ENCODE results near the gene IWS1. TPM values are rescaled to one million over a fixed set of nuclear protein-coding genes. Genes with fewer than 3 reads are reported as not detected.
"Not testable (repeated sequence)": the region's sequence is repeated elsewhere in the genome, so short reads cannot be mapped to it uniquely, and the experiment has no call there.

IWS1 gene
- total RNA-seq, result 54.7 and 58.1 TPM in 2 replicates

DNA sequence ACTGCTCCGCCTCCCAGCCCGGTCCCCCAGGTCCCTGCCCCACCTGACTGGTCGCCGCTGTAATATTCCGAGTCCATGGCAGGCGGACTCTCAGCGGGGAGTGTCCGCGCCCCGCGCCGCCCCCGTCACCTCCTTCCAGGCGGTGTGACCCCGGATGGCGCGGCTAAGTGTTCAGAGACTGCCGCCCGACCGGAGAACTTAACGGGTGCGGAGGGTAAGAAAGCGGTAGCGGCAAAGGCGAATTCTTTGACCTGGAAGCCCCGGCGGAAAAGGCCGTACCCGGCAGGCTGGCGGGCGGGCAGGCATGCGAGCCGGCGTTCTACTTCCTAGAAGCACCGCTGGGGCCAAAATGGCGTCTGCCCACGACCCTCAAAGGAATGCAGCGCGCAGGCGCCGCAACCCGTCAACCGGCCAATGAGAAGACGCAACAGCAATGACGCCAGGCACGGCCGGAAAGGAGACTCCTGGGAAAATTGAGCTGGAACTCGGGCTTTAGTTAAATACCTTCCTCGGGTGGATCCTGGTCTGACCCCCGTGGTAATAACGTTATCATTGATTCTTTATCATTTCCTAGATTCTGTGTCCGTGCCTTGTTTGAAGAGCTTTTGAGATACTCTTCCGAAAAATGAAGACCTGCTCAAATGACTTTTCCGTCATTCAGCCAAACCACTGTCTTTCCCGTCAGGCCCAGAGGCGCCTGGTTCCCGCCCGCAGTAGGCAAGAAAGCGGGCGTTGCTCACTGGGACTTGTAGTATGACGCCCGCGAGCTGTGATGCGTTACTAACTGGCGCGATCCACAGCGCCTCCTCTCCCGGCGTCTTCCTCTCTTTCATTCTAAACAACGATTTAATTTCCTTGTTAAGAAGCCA lies at the start of gene IWS1:
Gene IWS1 (minus strand): TSS at position 358 of the 869 bp plus-strand sequence. CDS start 281 bp downstream, at position 77.
- Mint-ChIP-seq H3K27ac (peak within 1 kb of the TSS; percentile 89), H3K9me3 (no peaks in the 10 kb centered on the region), H3K36me3 (ENCODE audit: low read depth) (peaks cover 26% of the 10 kb centered on the region), H3K4me3 (ENCODE audit: low read depth) (peak within 1 kb of the TSS; percentile 93), H3K27me3 (ENCODE audit: low read depth) (peaks cover 2% of the 10 kb centered on the region), H3K4me1 (ENCODE audit: low read depth) (peaks cover 22% of the 10 kb centered on the region)
- DNase-seq (ENCODE audit: low spot score), result peak; percentile 92
- intact Hi-C loops (cut with micrococcal nuclease), result loop anchor here (1.0 to 10.0 kb wide), 8 partner anchors 37 to 565 kb away; partner anchors contain the start of genes GPR17, POLR2D, SAP130 and SFT2D3

DNA sequence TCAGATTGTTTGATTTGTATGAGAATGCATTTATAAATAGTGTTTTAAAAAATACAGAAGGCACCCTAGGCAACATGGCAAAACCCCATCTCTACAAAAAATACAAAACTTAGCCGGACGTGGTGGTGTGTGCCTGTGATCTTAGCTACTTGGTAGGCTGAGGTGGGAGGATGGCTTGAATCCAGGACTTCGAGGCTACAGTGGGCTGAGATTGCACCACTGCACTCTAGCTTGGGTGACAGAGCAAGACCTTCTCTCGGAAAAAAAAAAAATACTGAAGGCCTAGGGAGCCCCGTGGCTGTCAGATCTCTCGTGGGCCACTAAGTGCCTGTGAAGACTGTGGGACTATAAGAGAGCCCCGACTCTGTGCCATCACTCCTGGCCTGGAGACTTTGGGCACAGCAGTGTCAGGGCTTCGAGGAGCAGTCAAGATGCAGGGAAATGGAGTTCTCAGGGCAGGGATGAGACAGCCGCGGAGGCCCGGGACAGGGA lies 49.7 kb upstream of the IWS1 start:
- no peak overlapping the region for H3K27ac Mint-ChIP-seq
- no peak for DNase-seq (ENCODE audit: low spot score)
- intact Hi-C loops (cut with micrococcal nuclease), result no loop called here
- H3K4me1 Mint-ChIP-seq (ENCODE audit: low read depth), result peaks cover 7% of the 10 kb centered on the region
- no peak overlapping the region for H3K4me3 Mint-ChIP-seq (ENCODE audit: low read depth)
- no peaks in the 10 kb centered on the region for H3K36me3 Mint-ChIP-seq (ENCODE audit: low read depth)
- H3K27me3 Mint-ChIP-seq (ENCODE audit: low read depth), result peaks cover 11% of the 10 kb centered on the region
- no peaks in the 10 kb centered on the region for H3K9me3 Mint-ChIP-seq

GRCh38 chr2:127575185-127575765 lies 49.0 kb upstream of the IWS1 start:
- Mint-ChIP-seq H3K4me1 (ENCODE audit: low read depth) (peaks cover 7% of the 10 kb centered on the region), H3K4me3 (ENCODE audit: low read depth) (no peak overlapping the region), H3K27ac (no peak overlapping the region), H3K27me3 (ENCODE audit: low read depth) (peaks cover 17% of the 10 kb centered on the region), H3K36me3 (ENCODE audit: low read depth) (no peaks in the 10 kb centered on the region), H3K9me3 (no peaks in the 10 kb centered on the region)
- no peak for DNase-seq (ENCODE audit: low spot score)
- intact Hi-C loops (cut with micrococcal nuclease), result no loop called here

GRCh38 chr2:127574656-127575055 lies 48.4 kb upstream of the IWS1 start:
- H3K4me1 Mint-ChIP-seq (ENCODE audit: low read depth), result peaks cover 7% of the 10 kb centered on the region
- no peak for DNase-seq (ENCODE audit: low spot score)
- intact Hi-C loops (cut with micrococcal nuclease), result no loop called here
- H3K4me3 Mint-ChIP-seq (ENCODE audit: low read depth), result no peak overlapping the region
- H3K9me3 Mint-ChIP-seq, result no peaks in the 10 kb centered on the region
- H3K27ac Mint-ChIP-seq, result no peak overlapping the region
- H3K27me3 Mint-ChIP-seq (ENCODE audit: low read depth), result peaks cover 17% of the 10 kb centered on the region
- H3K36me3 Mint-ChIP-seq (ENCODE audit: low read depth), result no peaks in the 10 kb centered on the region

DNA sequence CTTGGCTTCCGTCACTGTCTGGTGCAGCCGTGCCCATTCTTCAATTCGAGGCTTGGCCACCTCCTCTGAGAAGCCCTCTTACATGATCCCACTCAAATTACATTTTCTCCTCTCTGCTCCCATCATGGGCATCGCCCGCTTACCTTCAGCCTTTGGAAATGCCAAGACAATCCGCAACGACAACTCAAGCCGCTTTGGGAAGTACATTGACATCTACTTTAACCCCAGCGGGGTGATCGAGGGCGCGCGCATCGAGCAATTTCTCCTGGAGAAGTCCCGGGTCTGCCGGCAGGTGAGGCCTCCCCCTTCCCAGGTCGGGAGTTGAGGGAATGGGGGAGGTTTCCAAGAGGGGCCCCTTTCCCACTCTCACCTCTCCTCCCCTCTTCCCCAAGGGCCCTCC lies 47.5 kb upstream of the IWS1 start:
- H3K9me3 Mint-ChIP-seq, result no peaks in the 10 kb centered on the region
- DNase-seq (ENCODE audit: low spot score), result no peak
- H3K4me3 Mint-ChIP-seq (ENCODE audit: low read depth), result no peak overlapping the region
- H3K27me3 Mint-ChIP-seq (ENCODE audit: low read depth), result peaks cover 17% of the 10 kb centered on the region
- intact Hi-C loops (cut with micrococcal nuclease), result no loop called here
- no peak overlapping the region for H3K27ac Mint-ChIP-seq
- no peaks in the 10 kb centered on the region for H3K36me3 Mint-ChIP-seq (ENCODE audit: low read depth)
- H3K4me1 Mint-ChIP-seq (ENCODE audit: low read depth), result peaks cover 7% of the 10 kb centered on the region

GRCh38 chr2:127573298-127573697 lies 47.0 kb upstream of the IWS1 start:
- DNase-seq (ENCODE audit: low spot score), result no peak
- no peak overlapping the region for H3K4me3 Mint-ChIP-seq (ENCODE audit: low read depth)
- peaks cover 19% of the 10 kb centered on the region for H3K27me3 Mint-ChIP-seq (ENCODE audit: low read depth)
- peaks cover 7% of the 10 kb centered on the region for H3K4me1 Mint-ChIP-seq (ENCODE audit: low read depth)
- intact Hi-C loops (cut with micrococcal nuclease), result no loop called here
- H3K27ac Mint-ChIP-seq, result no peak overlapping the region
- no peaks in the 10 kb centered on the region for H3K36me3 Mint-ChIP-seq (ENCODE audit: low read depth)
- no peaks in the 10 kb centered on the region for H3K9me3 Mint-ChIP-seq

- no peak overlapping the region for H3K4me3 Mint-ChIP-seq (ENCODE audit: low read depth)
- no peak for DNase-seq (ENCODE audit: low spot score)
- H3K27me3 Mint-ChIP-seq (ENCODE audit: low read depth), result peaks cover 20% of the 10 kb centered on the region
- no peak overlapping the region for H3K27ac Mint-ChIP-seq
- H3K9me3 Mint-ChIP-seq, result no peaks in the 10 kb centered on the region
- H3K4me1 Mint-ChIP-seq (ENCODE audit: low read depth), result peaks cover 7% of the 10 kb centered on the region
- intact Hi-C loops (cut with micrococcal nuclease), result no loop called here
- no peaks in the 10 kb centered on the region for H3K36me3 Mint-ChIP-seq (ENCODE audit: low read depth)
Measured at GRCh38 chr2:127572841-127573240, 46.6 kb upstream of the IWS1 start.

GRCh38 chr2:127572352-127572751 lies 46.1 kb upstream of the IWS1 start:
- H3K4me1 Mint-ChIP-seq (ENCODE audit: low read depth); intact Hi-C loops (cut with micrococcal nuclease): not testable (repeated sequence)

GRCh38 chr2:127570282-127571250 lies 44.3 kb upstream of the IWS1 start:
- H3K4me3 Mint-ChIP-seq (ENCODE audit: low read depth), result no peak overlapping the region
- H3K9me3 Mint-ChIP-seq, result no peaks in the 10 kb centered on the region
- H3K36me3 Mint-ChIP-seq (ENCODE audit: low read depth), result no peaks in the 10 kb centered on the region
- H3K27me3 Mint-ChIP-seq (ENCODE audit: low read depth), result peaks cover 33% of the 10 kb centered on the region
- peaks cover 5% of the 10 kb centered on the region for H3K4me1 Mint-ChIP-seq (ENCODE audit: low read depth)
- DNase-seq (ENCODE audit: low spot score), result no peak
- intact Hi-C loops (cut with micrococcal nuclease), result no loop called here
- no peak overlapping the region for H3K27ac Mint-ChIP-seq

More at GRCh38 chr2:127572352-127572751, 46.1 kb upstream of the IWS1 start:
- H3K27ac Mint-ChIP-seq; H3K4me3 Mint-ChIP-seq (ENCODE audit: low read depth); H3K9me3 Mint-ChIP-seq; DNase-seq (ENCODE audit: low spot score); H3K36me3 Mint-ChIP-seq (ENCODE audit: low read depth): not testable (repeated sequence)
- H3K27me3 Mint-ChIP-seq (ENCODE audit: low read depth), result peaks cover 23% of the 10 kb centered on the region

- no peak overlapping the region for H3K27ac Mint-ChIP-seq
- H3K4me3 Mint-ChIP-seq (ENCODE audit: low read depth), result no peak overlapping the region
- no peaks in the 10 kb centered on the region for H3K36me3 Mint-ChIP-seq (ENCODE audit: low read depth)
- peaks cover 34% of the 10 kb centered on the region for H3K27me3 Mint-ChIP-seq (ENCODE audit: low read depth)
- no peaks in the 10 kb centered on the region for H3K4me1 Mint-ChIP-seq (ENCODE audit: low read depth)
- no peaks in the 10 kb centered on the region for H3K9me3 Mint-ChIP-seq
- intact Hi-C loops (cut with micrococcal nuclease), result no loop called here
- DNase-seq (ENCODE audit: low spot score), result no peak
Measured at GRCh38 chr2:127569666-127570065, 43.4 kb upstream of the IWS1 start.

GRCh38 chr2:127568128-127568527 lies 41.8 kb upstream of the IWS1 start:
- no peak for DNase-seq (ENCODE audit: low spot score)
- no peak overlapping the region for H3K27ac Mint-ChIP-seq
- peaks cover 14% of the 10 kb centered on the region for H3K4me1 Mint-ChIP-seq (ENCODE audit: low read depth)
- intact Hi-C loops (cut with micrococcal nuclease), result no loop called here
- peaks cover 39% of the 10 kb centered on the region for H3K27me3 Mint-ChIP-seq (ENCODE audit: low read depth)
- H3K36me3 Mint-ChIP-seq (ENCODE audit: low read depth), result peaks cover 1% of the 10 kb centered on the region
- H3K4me3 Mint-ChIP-seq (ENCODE audit: low read depth), result no peak overlapping the region
- peaks cover under 1% of the 10 kb centered on the region for H3K9me3 Mint-ChIP-seq

- Mint-ChIP-seq H3K27me3 (ENCODE audit: low read depth) (peaks cover 38% of the 10 kb centered on the region), H3K9me3 (peaks cover 4% of the 10 kb centered on the region), H3K4me1 (ENCODE audit: low read depth) (peaks cover 18% of the 10 kb centered on the region), H3K27ac (no peak overlapping the region), H3K4me3 (ENCODE audit: low read depth) (no peak overlapping the region), H3K36me3 (ENCODE audit: low read depth) (peaks cover 5% of the 10 kb centered on the region)
- no peak for DNase-seq (ENCODE audit: low spot score)
- intact Hi-C loops (cut with micrococcal nuclease), result no loop called here
Measured at GRCh38 chr2:127567351-127567854, 41.1 kb upstream of the IWS1 start.

All from activated T-helper 2 cell treated with anti-CD3 and anti-CD28 coated beads, Interferon-gamma antibody, Interleukin-2, Interleukin-4, amounts not matched to agents 10 μg/mL and 5 μg/mL and 100 μg/mL, durations not matched to agents 14 hours and 24 hours and 36 hours (primary cell).